Inflammatory macrophage (primary cell): ENCODE results near the gene GPAT3.
"Not testable (repeated sequence)": the region's sequence is repeated elsewhere in the genome, so short reads cannot be mapped to it uniquely, and the experiment has no call there.

ENCODE experiments used
- DNase-seq, 2 donors: peaks; one replicate each; pipeline ENCODE4 v3.0.0-alpha.2; 2020 to 2022

The GPAT3 gene

DNA sequence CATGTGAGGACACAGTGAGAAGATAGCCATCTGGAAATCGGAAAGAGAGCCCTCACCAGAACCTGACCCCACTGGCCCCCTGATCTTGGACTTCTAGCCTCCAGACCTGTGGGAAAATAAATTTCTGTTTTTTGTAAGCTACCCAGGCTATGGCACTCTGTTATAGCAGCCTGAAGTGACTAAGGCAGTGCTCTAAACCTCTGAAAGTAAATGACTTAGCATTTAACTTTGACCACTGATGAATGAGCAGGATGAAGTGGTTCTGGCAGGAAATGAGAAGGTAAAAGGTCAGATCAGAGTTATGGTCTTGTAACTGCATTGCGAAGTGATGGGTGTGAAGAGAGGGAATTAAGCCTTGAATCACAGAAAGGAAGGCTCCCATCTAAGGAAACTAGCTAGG, 17.0 kb downstream of the GPAT3 start:
- no peak for DNase-seq

DNA sequence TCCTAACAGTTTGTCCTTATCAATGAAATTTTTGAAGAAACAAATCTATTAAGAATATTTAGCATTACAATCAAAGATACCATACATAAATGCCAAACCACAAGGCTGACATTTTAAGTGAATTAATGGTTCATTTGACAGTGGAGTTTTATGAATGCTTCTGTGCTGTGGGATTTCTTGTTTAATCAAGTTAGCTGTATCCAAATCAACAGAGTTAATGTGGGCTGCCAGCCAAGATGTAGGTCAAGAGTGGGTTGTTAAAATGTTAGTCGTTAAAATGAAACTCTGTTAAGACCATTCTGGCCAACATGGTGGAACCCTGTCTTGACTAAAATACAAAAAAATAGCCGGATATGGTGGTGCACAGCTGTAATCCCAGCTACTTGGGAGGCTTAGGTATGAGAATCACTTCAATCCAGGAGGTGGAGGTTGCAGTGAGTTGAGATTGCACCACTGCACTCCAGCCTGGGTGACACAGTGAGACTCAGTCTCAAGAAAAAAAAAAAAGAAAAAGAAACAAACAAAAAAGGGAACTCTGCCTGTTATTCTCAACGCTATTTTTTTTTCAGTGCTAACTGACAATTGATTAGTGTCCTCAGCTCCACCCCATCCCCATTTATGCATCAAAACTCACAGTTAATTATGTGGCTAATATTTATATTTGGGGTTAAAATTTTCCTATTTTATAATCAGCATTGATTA, 20.2 kb downstream of the GPAT3 start:
- peak; percentile 43 to 65 for DNase-seq

DNA sequence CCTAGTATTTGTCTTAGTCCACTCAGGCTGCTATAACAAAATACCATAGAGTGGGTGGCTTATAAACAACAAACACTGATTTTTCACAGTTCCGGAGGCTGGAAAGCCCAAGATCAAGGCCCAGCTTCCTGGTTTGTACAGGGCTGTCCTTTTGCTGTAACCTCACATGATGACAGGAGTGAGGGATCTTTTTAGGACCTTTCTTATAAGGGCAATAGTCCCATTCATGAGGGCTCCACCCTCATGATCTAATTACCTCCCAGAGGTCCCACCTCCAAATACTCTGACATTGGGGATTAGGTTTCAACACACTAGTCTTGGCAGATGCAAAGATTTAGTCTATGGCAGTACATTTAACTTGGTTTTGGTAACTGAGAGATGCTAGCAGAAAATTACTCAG, 20.9 kb downstream of the GPAT3 start:
- DNase-seq: peak; percentile 77 to 79

DNA sequence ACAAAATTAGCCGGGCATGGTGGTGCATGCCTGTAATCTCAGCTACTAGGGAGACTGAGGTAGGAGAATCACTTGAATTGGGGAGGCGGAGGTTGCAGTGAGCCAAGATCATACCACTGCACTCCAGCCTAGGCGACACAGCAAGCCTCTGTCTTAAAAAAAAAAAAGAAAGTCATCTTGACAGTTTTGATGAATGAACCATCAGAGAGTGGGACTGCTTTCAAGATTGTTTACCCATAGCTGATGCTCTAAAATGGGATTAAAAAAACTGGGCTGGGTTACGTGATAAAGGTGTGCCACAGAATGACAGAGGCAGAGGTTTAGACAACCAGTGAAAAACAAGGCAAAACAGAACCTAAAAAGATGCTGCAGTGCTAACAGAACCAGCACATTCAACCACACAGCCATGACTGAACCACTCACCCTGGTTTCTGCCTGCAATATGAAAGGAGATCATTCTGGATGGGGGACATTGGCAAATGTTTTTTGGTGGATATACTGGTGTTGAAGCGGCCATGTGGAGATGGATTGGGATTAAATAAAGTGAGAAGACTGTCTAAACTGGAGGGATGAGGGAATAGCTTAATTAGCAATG, 22.2 kb downstream of the GPAT3 start:
- no peak for DNase-seq

DNA sequence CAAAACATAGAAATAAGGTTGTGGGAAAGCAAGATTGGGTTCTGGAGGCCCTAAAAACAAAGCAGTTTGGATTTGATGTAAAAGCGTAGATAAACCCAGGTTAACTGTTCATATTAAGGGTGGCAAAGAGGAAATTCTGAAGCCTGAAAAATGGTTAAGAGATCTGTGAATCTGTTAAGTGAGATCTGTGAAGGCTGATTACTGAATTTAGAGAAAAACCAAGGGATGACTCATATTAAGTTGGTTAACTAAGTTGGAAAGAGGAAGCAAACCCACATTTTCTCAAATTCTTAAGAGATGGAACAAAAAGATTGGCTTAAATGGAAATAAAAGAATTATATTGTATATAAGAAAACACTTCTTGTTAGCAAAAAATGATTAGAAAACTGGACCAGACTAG, 22.8 kb downstream of the GPAT3 start:
- peak; percentile 60 to 88 for DNase-seq

DNA sequence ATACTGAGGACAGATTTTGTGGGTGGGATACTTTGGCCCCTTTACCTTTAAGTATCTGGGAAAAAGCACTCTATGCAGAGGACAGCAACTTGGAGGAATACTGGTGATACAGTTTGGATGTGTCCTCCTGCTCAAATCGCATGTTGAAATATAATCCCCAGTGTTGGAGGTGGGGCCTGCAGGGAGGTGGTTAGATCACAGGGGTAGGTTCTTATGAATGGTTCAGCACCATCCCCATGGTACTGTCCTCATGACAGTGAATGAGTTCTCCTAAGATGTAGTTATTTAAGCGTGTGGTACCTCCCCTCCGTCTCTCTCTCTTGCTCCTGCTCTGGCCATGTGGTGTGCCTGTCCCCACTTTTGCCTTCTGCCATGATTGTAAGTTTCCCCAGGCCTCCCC, 24.6 kb downstream of the GPAT3 start:
- DNase-seq: no peak

DNA sequence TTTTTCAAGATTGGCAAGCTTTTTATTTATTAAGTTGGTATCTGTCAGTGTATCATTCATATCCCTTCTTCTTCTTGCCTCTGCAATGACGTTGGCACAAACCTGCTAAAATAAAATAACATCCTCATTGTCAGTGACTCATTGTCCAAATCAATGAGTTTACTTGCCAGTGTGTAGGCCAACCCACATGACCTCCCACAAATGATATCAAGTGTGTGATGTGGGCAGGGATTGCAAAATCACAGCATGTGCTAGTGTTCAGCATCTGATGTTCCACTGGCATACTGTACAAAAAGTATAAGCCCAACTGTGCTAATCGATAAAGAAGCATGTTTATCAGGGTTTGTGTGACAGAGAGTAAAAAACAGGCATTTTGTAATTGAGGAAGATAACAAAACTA, 25.5 kb downstream of the GPAT3 start:
- DNase-seq: peak; percentile 93 to 97

DNA sequence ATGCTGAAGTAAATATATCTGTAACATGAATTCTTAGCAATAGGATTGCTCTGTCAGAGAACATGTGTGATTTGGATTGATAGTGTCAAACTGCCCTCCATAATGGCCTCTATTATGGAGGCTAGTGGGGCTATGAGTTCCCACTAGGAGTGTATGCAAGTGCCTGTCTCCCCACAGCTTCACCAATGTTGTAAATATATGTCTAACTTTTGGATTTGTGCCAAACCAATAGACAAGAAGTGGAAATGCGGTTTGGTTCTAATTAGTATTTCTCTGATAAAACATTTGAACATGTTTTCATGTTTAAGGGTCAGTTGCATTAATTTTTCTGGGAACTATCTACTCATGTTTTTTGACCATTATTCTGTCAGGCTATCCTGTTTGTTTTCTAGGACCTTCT, 28.1 kb downstream of the GPAT3 start:
- no peak for DNase-seq

DNA sequence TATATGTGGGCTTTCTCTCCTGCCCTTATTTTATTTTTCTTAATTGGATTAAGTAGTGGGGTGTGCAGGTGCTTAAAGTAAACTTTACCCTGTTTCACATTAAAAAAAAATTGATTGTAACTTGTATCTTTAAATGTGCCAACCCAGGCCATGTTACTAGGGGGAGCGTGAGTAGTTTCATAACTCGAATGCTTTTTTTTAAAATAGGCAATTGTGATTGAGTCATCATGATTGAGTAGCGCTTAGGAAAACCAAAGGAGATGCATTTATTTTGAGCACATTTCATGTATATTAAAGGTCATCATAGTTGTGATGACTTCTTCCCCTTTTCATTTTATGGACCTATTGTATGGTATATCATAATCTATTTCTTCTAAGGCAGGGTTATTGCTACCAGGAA, 32.2 kb downstream of the GPAT3 start:
- peak; percentile 79 to 94 for DNase-seq

DNA sequence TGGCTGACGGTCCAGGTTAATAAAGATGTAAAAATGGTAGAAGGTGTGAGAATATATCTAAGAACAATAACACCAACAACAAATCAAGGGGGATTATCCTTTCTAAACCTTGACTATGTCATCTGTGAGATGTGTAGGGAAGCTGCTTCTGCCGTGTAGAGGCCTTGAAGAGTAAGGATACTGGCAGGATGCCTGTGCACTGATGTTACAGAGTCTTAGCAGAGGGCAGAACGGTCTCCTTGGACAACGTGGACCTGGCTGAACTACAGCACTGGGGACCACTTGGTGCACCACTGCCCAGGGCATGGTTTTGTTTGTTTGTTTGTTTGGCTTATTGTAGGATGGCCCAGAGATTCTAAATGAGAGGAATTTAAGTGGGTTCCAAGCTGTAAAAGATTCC, 33.5 kb downstream of the GPAT3 start:
- DNase-seq: peak in 1 of 2 donors; percentile 23

DNA sequence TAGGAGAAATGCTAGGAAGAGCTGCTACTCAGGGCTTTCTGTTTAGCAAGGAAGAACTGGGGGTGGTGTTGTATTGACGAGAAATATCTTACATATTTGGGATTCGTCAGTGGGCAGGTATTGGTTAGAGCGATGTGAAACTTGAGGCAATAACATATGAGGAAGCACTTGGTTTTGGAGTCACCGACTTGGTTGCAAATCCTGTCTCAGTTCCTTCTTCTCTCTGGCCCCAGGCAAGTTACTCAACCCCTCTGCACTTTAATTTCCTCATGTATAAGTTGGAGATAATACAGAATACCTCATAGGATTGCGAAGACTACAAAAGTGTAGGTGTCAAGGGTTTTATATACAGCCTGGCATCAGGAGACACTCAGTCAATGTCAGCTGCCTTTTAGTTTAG, 34.1 kb downstream of the GPAT3 start:
- DNase-seq: peak; percentile 97 to 98

DNA sequence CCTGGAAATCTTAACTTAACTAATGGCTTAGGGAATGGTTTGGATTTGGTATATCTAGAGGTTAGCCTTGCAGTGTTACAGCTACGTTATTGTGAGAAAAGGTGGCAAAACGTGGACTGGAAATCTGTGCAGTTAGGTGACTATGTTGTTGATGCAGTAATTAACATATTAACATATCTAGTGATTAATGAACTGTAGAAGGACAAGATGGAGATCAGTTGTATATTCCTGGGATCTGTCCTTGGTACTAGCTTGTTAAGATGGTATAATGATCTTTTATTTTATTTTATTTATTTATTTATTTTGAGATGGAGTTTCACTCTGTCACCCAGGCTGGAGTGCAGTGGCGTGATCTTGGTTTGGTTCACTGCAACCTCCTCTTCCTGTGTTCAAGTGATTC, 36.9 kb downstream of the GPAT3 start:
- no peak for DNase-seq

DNA sequence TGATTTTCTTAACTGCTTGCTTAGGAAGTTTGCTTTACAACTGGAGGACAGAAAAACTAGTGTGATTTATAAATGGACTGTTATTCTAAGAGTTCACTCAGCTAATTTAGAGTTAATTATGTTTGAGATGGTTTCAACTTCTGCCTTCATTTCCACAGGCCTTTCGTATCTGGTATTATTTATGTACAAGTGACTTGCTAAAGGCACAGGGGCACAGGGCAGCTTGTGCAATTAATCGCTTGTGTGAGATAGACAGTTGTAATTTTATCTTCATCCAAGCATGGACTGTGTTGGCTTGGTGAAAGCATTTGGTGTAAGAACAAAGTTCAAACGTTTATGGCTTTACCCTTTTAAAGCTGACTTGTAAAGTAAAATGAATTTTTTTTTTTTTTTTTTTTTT, 38.3 kb downstream of the GPAT3 start:
- no peak for DNase-seq

DNA sequence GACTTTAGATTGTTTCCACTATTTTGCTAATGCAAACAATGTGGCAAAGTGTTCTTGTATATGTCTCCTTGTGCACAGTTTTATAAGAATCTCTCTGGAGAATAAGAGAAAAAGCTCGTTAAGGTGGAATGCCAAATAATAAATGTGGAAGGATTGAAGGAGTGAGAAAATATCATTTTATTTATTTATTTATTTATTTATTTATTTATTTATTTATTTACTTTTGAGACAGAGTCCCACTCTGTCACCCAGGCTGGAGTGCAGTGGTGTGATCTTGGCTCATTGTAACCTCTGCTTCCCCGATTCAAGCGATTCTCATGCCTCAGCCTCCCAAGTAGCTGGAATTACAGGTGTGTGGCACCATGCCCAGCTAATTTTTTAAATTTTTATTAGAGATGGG, 40.3 kb downstream of the GPAT3 start:
- not testable (repeated sequence) for DNase-seq

DNA sequence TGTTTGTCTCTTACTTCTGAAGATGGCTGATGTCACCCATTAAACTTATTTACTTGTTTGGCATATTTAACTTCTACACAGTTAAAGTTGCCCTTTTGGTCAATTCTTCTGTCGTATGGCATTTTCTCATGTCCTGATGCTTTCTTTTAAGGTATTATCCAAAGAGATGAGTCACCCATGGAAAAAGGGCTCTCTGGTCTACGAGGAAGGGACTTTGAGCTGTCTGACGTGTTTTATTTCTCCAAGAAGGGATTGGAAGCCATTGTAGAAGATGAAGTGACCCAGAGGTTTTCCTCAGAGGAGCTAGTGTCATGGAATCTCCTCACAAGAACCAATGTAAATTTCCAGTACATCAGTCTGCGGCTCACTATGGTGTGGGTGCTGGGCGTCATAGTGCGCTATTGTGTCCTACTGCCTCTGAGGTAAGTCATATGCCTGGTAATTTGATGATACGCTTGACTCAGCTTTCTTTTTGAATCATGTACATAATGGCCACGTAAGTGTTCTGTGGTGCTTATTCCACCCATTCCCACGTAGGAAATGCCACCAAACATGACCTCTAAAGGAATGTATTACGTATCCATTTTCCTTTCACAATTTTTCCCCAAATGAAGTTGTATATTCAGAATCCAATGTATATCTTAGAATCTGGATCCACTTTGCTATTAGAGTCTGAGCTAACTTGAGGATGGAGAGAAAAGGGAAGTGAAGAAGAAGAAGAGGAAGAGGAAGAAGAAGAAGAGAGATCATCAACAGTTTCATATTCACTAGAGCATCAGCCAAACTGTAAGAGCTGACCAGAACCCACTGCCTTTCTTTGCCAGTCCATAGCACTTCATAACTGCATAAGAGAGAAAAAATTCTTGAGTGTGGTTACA, 45.7 kb downstream of the GPAT3 start:
- peak; percentile 31 to 47 for DNase-seq

DNA sequence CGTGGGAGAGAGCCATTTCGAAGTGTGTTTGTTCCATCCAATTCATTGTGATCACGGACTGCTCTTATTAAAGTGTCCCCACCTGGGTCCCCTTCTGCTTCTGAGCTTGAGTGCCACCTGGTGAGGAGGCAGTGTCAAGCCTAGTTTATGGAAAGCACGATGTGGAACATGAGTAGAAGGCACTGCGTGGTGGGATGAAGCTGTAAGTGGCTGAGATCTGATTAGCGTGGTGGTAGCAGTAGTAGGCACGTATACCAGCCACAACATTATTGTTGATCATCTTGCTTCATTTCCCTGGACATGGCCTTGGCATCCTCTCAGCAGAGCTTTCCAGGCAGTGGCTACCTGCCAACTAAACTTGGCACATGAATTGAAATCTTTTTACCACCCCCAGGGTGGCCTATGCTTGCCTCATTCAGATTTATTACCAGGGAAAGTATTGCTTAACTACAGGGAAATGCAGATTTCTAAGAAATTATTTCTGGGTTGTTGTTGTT, 46.4 kb downstream of the GPAT3 start:
- peak in 1 of 2 donors; percentile 38 for DNase-seq

DNA sequence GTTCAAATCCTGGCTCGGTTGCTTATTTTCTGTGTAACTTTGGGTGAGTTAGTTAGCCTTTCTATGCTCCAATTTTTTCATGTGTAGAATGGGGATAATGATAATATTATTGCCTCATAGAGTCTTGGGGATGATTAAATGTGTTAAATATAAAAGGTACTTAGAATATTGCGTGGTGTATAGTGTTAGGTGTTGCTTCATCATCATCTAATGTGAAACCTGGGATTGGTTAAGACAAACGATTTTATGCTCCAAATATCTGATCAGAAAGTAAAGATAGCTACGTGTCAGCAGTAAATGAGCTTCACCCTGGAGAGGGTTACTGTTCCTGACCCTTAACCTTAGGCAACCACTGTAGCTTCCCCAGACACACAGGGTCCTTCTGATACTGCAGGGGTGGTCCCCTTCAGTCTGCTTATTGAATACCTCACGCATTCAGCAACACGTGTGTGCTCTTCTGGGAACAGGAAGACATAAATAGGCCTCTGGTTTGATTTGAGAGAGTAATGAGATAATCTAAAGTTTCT, 50.1 kb downstream of the GPAT3 start:
- no peak for DNase-seq

DNA sequence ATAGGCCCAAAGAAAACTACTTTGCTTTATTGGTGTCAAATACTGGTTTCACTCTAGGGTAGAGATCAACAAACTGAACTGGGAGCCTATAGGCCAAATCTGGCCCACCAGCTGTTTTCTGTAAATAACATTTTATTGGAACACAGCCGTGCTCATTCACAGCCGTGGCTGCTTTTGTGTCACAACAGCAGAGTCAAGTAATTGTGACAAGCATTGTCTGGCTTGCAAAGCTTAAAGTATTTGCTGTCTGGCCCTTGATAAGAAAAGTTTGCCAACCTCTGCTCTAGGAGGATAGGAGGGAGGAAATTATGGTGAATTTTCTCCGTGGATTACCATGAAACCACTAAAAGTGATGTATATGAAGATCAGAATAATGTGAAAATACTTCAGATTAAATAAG, 53.4 kb downstream of the GPAT3 start:
- no peak for DNase-seq

DNA sequence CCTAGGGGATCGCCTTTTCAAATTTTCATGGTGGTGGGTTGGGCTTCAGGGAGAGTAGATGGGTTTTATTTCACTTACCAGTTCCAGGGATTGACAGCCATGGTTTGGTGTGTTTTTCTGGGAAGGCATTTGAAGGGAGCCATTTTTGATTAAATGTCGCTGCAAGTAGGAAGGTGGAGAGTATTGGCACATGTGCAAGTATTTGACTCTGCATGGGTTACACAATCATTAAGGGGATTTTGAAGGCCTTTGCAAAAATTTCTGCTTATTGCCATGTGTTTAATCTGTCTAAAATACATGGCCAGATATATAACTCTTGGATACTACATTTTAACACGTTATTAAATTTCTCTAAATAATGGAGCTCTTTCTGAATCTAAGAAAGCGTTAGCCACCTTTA, 55.1 kb downstream of the GPAT3 start:
- no peak for DNase-seq

DNA sequence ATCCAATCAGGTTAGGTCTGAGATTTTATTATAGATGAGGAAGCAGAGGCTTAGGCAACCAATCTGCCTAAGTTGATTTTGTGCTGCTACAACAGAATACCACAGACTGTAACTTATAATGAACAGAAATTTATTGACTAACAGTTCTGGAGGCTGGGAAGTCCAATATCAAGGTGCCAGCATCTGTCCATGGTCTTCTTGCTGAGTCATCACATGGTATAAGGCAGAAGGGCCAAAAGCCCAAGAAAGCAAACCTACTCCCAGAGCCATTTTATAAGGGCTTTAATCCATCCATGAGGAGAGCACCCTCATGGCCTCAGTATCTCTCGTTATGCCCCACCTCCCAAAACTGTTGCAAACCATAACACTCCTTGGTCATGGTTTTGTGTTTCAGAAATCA, 55.8 kb downstream of the GPAT3 start:
- no peak for DNase-seq

DNA sequence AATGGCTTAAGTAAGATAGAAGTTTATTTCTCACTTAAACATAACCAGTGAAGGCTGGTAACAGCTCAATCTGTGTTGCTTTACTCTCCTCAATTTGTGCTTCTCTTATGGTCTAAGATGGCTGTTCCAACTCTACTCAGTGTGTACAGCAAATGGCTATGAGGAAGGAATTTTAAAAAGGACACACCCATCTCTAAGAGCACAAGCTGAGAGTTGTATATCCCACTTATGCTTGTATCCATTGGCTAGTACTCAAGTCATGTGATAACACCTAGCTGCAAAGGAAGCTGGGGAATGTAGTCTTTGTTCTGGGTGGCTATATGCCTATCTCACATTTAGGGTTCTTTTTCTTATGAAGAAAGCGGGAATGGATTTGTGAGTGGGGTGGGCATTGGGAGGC, 63.3 kb downstream of the GPAT3 start:
- peak; percentile 19 to 51 for DNase-seq

DNA sequence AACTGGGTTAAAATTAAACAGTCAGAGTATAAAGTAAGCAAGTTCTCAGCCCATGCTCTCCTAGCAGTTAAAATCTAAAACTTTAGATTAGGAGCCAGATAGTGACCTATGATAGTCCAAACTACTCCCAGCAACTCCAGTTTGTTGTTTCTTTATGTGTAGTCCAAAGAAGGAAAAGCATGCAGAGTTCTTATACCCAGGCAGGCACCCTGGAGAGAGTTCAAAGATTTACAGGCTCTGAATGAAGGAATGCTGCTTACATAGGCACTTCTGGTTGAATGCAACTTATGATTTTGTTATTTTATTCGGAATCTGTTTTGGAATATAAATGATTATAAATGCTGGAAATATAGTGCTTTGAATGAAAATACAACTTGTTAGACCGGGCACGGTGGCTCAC, 67.2 kb downstream of the GPAT3 start:
- DNase-seq: no peak

DNA sequence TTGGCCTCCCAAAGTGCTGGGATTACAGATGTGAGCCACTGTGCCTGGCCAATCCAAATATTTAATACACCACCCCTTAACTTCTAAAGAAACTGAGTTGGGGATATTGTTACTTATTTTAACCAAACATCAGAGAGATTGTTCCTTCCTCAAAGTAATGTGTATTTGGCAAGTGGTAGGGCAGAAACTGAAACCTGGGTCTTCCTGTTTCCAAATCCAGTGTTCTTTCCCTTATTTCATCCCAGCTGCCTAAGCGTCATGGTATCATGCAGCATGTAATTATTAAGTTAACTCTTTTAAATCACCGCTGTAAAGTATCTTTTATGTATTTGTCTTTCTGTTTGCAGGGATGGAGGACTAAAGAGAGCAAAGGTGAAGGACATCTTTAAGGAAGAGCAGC, 68.4 kb downstream of the GPAT3 start:
- DNase-seq: peak; percentile 62 to 68
